Hepatocyte (in vitro differentiated cells): ENCODE data around the gene PAPPA2.

ENCODE experiments used
- CTCF ChIP-seq: fragments of 200-600 bp; sonication (generic); IDR thresholded peaks from 2 replicates; pipeline ENCODE4 v1.5.1; 2016; ENCODE audit warnings: antibody characterized with exemption, mild to moderate bottlenecking; ENCODE audit not compliant: poor library complexity
- EZH2phosphoT487 ChIP-seq: fragments of 200-600 bp; sonication (generic); IDR thresholded peaks from one replicate; pipeline ENCODE4 v1.6.1; 2018; ENCODE audit warnings: antibody characterized with exemption, mild to moderate bottlenecking, low read depth, moderate library complexity; ENCODE audit not compliant: unreplicated experiment, severe bottlenecking

GRCh38 chr1:176692988-176693696 lies 230.2 kb downstream of the PAPPA2 start:
- TF ChIP-seq CTCF (no peak), EZH2phosphoT487 (no peak)
